ENCODE measurements around the gene ERCC1. TPM values are rescaled to one million over a fixed set of nuclear protein-coding genes. Genes with fewer than 3 reads are reported as not detected.

Gene ERCC1
- total and polyA plus RNA-seq, 2 of the 13 experiments (the other 11 are each of a cell fraction or from before 2014, with no cell fraction given) = 40.0 to 66.4 TPM

DNA sequence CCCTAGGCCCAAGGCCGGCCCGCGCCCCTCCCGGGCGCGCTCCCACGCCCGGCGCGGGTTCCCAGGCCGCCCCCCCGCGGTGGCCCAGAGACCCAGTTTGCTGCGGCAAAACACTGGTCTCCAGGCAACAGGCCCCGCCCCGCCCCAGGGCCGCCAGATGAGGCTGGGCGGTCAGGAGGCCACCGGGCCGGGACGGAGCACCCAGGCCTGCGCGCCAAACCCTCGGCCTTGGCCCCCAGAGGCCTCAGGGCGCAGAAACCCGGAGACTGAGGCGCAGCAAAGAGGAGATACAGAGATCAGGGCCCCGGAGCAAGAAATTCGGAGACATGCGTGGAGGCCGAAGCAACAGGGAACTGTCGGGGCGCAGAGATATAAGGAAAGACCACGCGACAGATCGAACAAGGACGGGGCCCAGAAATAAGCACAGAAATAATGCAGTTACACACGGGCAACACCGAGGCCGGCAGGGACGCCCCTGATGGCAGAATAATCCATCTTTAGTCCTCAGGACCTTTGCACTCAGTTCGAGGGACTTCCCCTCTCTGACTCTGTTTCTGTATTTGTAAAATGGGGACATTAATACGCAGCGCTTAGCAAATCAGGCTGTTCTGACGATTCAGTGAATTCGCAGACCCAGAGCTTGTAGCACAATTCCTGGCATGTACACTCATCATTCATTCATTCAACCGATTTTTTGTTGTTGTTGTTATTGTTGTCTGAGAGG lies 20.8 kb upstream of the ERCC1 start (continued):
- TF ChIP-seq, protein P1, sequence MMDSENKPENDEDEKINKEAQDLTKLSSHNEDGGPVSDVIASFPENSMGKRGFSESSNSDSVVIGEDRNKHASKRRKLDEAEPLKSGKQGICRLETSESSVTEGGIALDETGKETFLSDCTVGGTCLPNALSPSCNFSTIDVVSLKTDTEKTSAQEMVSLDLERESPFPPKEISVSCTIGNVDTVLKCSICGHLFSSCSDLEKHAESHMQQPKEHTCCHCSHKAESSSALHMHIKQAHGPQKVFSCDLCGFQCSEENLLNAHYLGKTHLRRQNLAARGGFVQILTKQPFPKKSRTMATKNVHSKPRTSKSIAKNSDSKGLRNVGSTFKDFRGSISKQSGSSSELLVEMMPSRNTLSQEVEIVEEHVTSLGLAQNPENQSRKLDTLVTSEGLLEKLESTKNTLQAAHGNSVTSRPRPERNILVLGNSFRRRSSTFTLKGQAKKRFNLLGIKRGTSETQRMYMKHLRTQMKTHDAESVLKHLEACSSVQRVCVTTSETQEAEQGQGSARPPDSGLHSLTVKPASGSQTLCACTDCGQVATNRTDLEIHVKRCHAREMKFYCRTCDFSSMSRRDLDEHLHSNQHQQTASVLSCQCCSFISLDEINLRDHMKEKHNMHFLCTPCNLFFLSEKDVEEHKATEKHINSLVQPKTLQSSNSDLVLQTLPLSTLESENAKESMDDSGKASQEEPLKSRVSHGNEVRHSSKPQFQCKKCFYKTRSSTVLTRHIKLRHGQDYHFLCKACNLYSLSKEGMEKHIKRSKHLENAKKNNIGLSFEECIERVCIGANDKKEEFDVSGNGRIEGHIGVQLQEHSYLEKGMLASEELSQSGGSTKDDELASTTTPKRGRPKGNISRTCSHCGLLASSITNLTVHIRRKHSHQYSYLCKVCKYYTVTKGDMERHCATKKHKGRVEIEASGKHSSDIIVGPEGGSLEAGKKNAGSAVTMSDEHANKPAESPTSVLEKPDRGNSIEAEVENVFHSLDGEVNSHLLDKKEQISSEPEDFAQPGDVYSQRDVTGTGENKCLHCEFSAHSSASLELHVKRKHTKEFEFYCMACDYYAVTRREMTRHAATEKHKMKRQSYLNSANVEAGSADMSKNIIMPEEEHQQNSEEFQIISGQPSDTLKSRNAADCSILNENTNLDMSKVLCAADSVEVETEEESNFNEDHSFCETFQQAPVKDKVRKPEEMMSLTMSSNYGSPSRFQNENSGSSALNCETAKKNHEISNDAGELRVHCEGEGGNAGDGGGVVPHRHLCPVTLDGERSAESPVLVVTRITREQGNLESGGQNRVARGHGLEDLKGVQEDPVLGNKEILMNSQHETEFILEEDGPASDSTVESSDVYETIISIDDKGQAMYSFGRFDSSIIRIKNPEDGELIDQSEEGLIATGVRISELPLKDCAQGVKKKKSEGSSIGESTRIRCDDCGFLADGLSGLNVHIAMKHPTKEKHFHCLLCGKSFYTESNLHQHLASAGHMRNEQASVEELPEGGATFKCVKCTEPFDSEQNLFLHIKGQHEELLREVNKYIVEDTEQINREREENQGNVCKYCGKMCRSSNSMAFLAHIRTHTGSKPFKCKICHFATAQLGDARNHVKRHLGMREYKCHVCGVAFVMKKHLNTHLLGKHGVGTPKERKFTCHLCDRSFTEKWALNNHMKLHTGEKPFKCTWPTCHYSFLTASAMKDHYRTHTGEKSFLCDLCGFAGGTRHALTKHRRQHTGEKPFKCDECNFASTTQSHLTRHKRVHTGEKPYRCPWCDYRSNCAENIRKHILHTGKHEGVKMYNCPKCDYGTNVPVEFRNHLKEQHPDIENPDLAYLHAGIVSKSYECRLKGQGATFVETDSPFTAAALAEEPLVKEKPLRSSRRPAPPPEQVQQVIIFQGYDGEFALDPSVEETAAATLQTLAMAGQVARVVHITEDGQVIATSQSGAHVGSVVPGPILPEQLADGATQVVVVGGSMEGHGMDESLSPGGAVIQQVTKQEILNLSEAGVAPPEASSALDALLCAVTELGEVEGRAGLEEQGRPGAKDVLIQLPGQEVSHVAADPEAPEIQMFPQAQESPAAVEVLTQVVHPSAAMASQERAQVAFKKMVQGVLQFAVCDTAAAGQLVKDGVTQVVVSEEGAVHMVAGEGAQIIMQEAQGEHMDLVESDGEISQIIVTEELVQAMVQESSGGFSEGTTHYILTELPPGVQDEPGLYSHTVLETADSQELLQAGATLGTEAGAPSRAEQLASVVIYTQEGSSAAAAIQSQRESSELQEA (CRISPR knock-in tag; IDR thresholded peaks at IDR 0.05; ENCODE audit: not compliant biosample characterization) = no peak
- TF ChIP-seq SATB2 (CRISPR knock-in tag; IDR thresholded peaks at IDR 0.05) (no peak), ZBTB3 (CRISPR knock-in tag; IDR thresholded peaks at IDR 0.05; ENCODE audit: borderline replicate concordance, low read depth) (no peak), MEF2D (CRISPR knock-in tag; IDR thresholded peaks at IDR 0.05) (0 out of 2 replicates have a peak, but pooled peaks have one; percentile 36), NCOA5 (CRISPR knock-in tag; IDR thresholded peaks at IDR 0.05) (no peak), E2F5 (CRISPR knock-in tag; conservative IDR thresholded peaks at IDR 0.05) (0 out of 2 replicates have a peak, but pooled peaks have one; percentile 44), GPN1 (CRISPR knock-in tag; IDR thresholded peaks at IDR 0.05; ENCODE audit: borderline replicate concordance) (no peak), NFYB (CRISPR knock-in tag; IDR thresholded peaks at IDR 0.05) (no peak), ZNF670 (CRISPR knock-in tag; IDR thresholded peaks at IDR 0.05; ENCODE audit: borderline replicate concordance) (peak; percentile 39; the same call in 1 of the 2 replicates), ZNF766 (CRISPR knock-in tag; IDR thresholded peaks at IDR 0.05; ENCODE audit: borderline replicate concordance) (no peak), ZNF607 (CRISPR knock-in tag; IDR thresholded peaks at IDR 0.05; ENCODE audit: borderline replicate concordance) (no peak), RNF219 (CRISPR knock-in tag; IDR thresholded peaks at IDR 0.05) (no peak), CREB3 (CRISPR knock-in tag; IDR thresholded peaks at IDR 0.05) (no peak)
- TF ChIP-seq, protein P2, sequence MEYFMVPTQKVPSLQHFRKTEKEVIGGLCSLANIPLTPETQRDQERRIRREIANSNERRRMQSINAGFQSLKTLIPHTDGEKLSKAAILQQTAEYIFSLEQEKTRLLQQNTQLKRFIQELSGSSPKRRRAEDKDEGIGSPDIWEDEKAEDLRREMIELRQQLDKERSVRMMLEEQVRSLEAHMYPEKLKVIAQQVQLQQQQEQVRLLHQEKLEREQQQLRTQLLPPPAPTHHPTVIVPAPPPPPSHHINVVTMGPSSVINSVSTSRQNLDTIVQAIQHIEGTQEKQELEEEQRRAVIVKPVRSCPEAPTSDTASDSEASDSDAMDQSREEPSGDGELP (IDR thresholded peaks at IDR 0.05; ENCODE audit: borderline replicate concordance, low read depth) = peak; percentile 60; the same call in 1 of the 2 replicates
